Activated B cell treated with CpG ODN at 0.5 μM for 24 hours (primary cell): ENCODE measurements around the gene PPT2. TPM values are rescaled to one million over a fixed set of nuclear protein-coding genes. Genes with fewer than 3 reads are reported as not detected.

Source experiments
- ATAC-seq: fragments of 200-7000 bp; cut with Tn5 transposase; one replicate; pipeline ENCODE4 v1.10.0; 2021; ENCODE audit warnings: low read depth, mild to moderate bottlenecking, moderate library complexity
- CTCF ChIA-PET: fragments of 350-600 bp; sonication (Branson Sonifier 250); formaldehyde crosslinking; loops from one replicate; lab custom pipeline; 2021; ENCODE audit warnings: antibody characterized with exemption; lab: Charles Lee
- POLR2A ChIA-PET: fragments of 350-600 bp; sonication (Branson Sonifier 250); formaldehyde crosslinking; loops from one replicate; lab custom pipeline; 2021; ENCODE audit warnings: antibody characterized with exemption; lab: Charles Lee
- DNase-seq: peaks from one replicate; pipeline ENCODE4 v3.0.0; 2022
- H3K27ac Mint-ChIP-seq: one replicate; pipeline ENCODE4 v1.8.0; 2020; ENCODE audit warnings: mixed read lengths
- H3K27me3 Mint-ChIP-seq: one replicate; pipeline ENCODE4 v1.8.0; 2021; ENCODE audit warnings: mixed read lengths
- H3K36me3 Mint-ChIP-seq: one replicate; pipeline ENCODE4 v1.8.0; 2021; ENCODE audit warnings: low read depth, mixed read lengths
- H3K4me1 Mint-ChIP-seq: one replicate; pipeline ENCODE4 v1.8.0; 2021; ENCODE audit warnings: mixed read lengths
- H3K4me3 Mint-ChIP-seq: one replicate; pipeline ENCODE4 v1.8.0; 2020; ENCODE audit warnings: mild to moderate bottlenecking, mixed read lengths
- H3K9me3 Mint-ChIP-seq: one replicate; pipeline ENCODE4 v1.8.0; 2020; ENCODE audit warnings: mixed read lengths
- CTCF ChIP-seq: fragments of 200-600 bp; IDR thresholded peaks from one replicate; pipeline ENCODE4 v1.8.0; 2022; ENCODE audit warnings: antibody characterized with exemption, mild to moderate bottlenecking
- intact Hi-C: fragments of 100-400 bp; cut with micrococcal nuclease; formaldehyde crosslinking; loops from one replicate; pipeline ENCODE4 v1.15.1; 2024
- total RNA-seq: library from RNA; stranded (reverse); gene quantifications from 2 replicates; pipeline ENCODE4 v1.2.3, GENCODE V29; 2022

The PPT2 gene
- total RNA-seq, 1 donor from 2014 or later: 3.0 TPM

- ATAC-seq: no peak
- Mint-ChIP-seq H3K9me3 (no peaks in the 10 kb centered on the region), H3K27ac (peak overlapping the region; percentile 59), H3K36me3 (no peaks in the 10 kb centered on the region), H3K27me3 (peaks cover 38% of the 10 kb centered on the region), H3K4me3 (peak overlapping the region; percentile 52), H3K4me1 (peaks cover 41% of the 10 kb centered on the region)
- no peak for DNase-seq
- ChIA-PET POLR2A (interaction anchor here (0.5 kb wide), 1 partner anchor 18 kb away, joined by 4 read pairs; no protein-coding TSS in a partner anchor), CTCF (interaction anchor here (1.2 kb wide), 1 partner anchor 24 kb away, joined by 3 read pairs; the partner anchor contains the start of gene ATF6B)
- intact Hi-C loops: loop anchor here (10.0 kb wide), 1 partner anchor 108 kb away; no protein-coding TSS in a partner anchor
- TF ChIP-seq CTCF: no peak
Observed at GRCh38 chr6:32152769-32153563, 975 bp upstream of the PPT2 start.

- TF ChIP-seq CTCF: no peak
- ChIA-PET CTCF (interaction anchor here (1.0 to 1.3 kb wide), 4 partner anchors 9 to 41 kb away, joined by 3 to 10 read pairs (median 4); no protein-coding TSS in a partner anchor), POLR2A (interaction anchor here (0.6 to 1.2 kb wide), 4 partner anchors 16 to 41 kb away, joined by 3 to 8 read pairs (median 5); partner anchors contain the start of gene PBX2)
- peak overlapping the region; percentile 96 for H3K4me3 Mint-ChIP-seq
- H3K27me3 Mint-ChIP-seq: peaks cover 24% of the 10 kb centered on the region
- intact Hi-C loops: loop anchor here (1.0 to 10.0 kb wide), 6 partner anchors 22 to 110 kb away; partner anchors contain the start of genes AGPAT1, FKBPL and PBX2
- peak overlapping the region; percentile 53 for H3K27ac Mint-ChIP-seq
- DNase-seq (no peak), ATAC-seq (peak; percentile 89)
- peaks cover 28% of the 10 kb centered on the region for H3K4me1 Mint-ChIP-seq
- no peaks in the 10 kb centered on the region for H3K36me3 Mint-ChIP-seq
- no peaks in the 10 kb centered on the region for H3K9me3 Mint-ChIP-seq
Observed at GRCh38 chr6:32154514-32155161, 697 bp downstream of the PPT2 start.

GRCh38 chr6:32156891-32157290 is 3.0 kb downstream of the PPT2 start:
- Mint-ChIP-seq H3K27me3 (peaks cover 9% of the 10 kb centered on the region), H3K27ac (no peak overlapping the region), H3K4me3 (no peak overlapping the region), H3K36me3 (no peaks in the 10 kb centered on the region), H3K9me3 (no peaks in the 10 kb centered on the region), H3K4me1 (peaks cover 25% of the 10 kb centered on the region)
- no peak for TF ChIP-seq CTCF
- ATAC-seq (no peak), DNase-seq (no peak)
- intact Hi-C loops: loop anchor here (10.0 kb wide), 1 partner anchor 112 kb away; no protein-coding TSS in a partner anchor
- POLR2A ChIA-PET: interaction anchor here (0.7 kb wide), 1 partner anchor 14 kb away, joined by 3 read pairs; no protein-coding TSS in a partner anchor
- CTCF ChIA-PET: no interaction called here

GRCh38 chr6:32158052-32158451 is 4.1 kb downstream of the PPT2 start:
- ATAC-seq: no peak
- no peaks in the 10 kb centered on the region for H3K9me3 Mint-ChIP-seq
- intact Hi-C loops: loop anchor here (10.0 kb wide), 1 partner anchor 113 kb away; no protein-coding TSS in a partner anchor
- peaks cover 3% of the 10 kb centered on the region for H3K27me3 Mint-ChIP-seq
- DNase-seq: no peak
- TF ChIP-seq CTCF: no peak
- CTCF ChIA-PET: no interaction called here
- H3K4me1 Mint-ChIP-seq: peaks cover 20% of the 10 kb centered on the region
- no peak overlapping the region for H3K4me3 Mint-ChIP-seq
- H3K27ac Mint-ChIP-seq: no peak overlapping the region
- POLR2A ChIA-PET: no interaction called here
- no peaks in the 10 kb centered on the region for H3K36me3 Mint-ChIP-seq
